Activated CD8-positive, alpha-beta memory T cell treated with anti-CD3 and anti-CD28 coated beads for 4 hours (primary cell): ENCODE data around the gene FGFR2.

ENCODE experiments used
- DNase-seq, 2 donors: peaks; one replicate each; pipeline ENCODE4 v3.0.0-alpha.2; 2020; ENCODE audit warnings: low read depth in 2 of 2

FGFR2 gene

GRCh38 chr10:121598263-121599249, at the start of gene FGFR2:
TSS of gene FGFR2 (minus strand) at chr10:121598444. CDS start at chr10:121593817, 4,627 bp downstream.
- DNase-seq = no peak

GRCh38 chr10:121647401-121647800, 49.2 kb upstream of the FGFR2 start:
- DNase-seq = no peak

- no peak for DNase-seq
These were observed 47.5 kb upstream of the FGFR2 start for GRCh38 chr10:121645696-121646095.

GRCh38 chr10:121644501-121644900, 46.3 kb upstream of the FGFR2 start:
- no peak for DNase-seq

- no peak for DNase-seq
These were observed 42.0 kb upstream of the FGFR2 start for GRCh38 chr10:121640266-121640665.

- no peak for DNase-seq
These were observed 41.2 kb upstream of the FGFR2 start for GRCh38 chr10:121639416-121639815.

- no peak for DNase-seq
These were observed 39.2 kb upstream of the FGFR2 start for GRCh38 chr10:121637437-121637836.

GRCh38 chr10:121633056-121633455, 34.8 kb upstream of the FGFR2 start:
- no peak for DNase-seq

- no peak for DNase-seq
These were observed 33.3 kb upstream of the FGFR2 start for GRCh38 chr10:121631365-121632029.

- no peak for DNase-seq
These were observed 30.6 kb upstream of the FGFR2 start for GRCh38 chr10:121628859-121629258.

GRCh38 chr10:121627876-121628581, 29.8 kb upstream of the FGFR2 start:
- no peak for DNase-seq

- no peak for DNase-seq
These were observed 26.7 kb upstream of the FGFR2 start for GRCh38 chr10:121624836-121625486.

GRCh38 chr10:121618906-121619305, 20.7 kb upstream of the FGFR2 start:
- DNase-seq = no peak

- DNase-seq = no peak
These were observed 18.9 kb upstream of the FGFR2 start for GRCh38 chr10:121617176-121617575.

- DNase-seq = no peak
These were observed 18.0 kb upstream of the FGFR2 start for GRCh38 chr10:121616291-121616690.

GRCh38 chr10:121615836-121616235, 17.6 kb upstream of the FGFR2 start:
- no peak for DNase-seq

- DNase-seq = no peak
These were observed 17.2 kb upstream of the FGFR2 start for GRCh38 chr10:121615435-121615793.

GRCh38 chr10:121614613-121615434, 16.6 kb upstream of the FGFR2 start:
- no peak for DNase-seq

GRCh38 chr10:121613456-121613855, 15.2 kb upstream of the FGFR2 start:
- no peak for DNase-seq

GRCh38 chr10:121611393-121612159, 13.3 kb upstream of the FGFR2 start:
- DNase-seq = no peak
